ENCODE results near the gene SLFN12.
"Not testable (repeated sequence)": the region's sequence is repeated elsewhere in the genome, so short reads cannot be mapped to it uniquely, and the experiment has no call there.

Gene SLFN12

GRCh38 chr17:35432176-35433074 lies at the start of gene SLFN12:
Gene SLFN12 (minus strand): TSS chr17:35432500. CDS start chr17:35423028, 9,472 bp downstream.
- peak; percentile 28 for DNase-seq (ENCODE audit: low read depth)

DNA sequence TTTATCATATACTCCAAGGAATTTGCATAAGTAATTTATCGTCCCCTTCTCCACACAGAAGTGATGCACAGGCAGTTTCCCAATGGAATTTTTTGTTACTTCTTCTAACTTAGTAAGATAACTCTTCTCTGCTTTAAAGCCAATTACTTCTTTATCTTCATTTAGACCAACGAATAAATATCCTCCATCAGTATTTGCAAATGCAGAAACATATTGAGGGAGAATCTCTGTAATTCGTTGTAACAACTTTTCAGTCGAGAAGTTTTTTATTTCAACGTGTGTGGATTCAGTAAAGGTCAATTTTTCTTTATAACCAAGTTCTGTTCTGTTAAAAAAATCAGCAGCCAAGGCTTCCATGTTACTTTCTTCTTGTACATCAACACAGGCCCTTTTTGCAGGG lies 47.0 kb upstream of the SLFN12 start:
- no peak for DNase-seq (ENCODE audit: low read depth)

- no peak for DNase-seq (ENCODE audit: low read depth)
These were observed 44.9 kb upstream of the SLFN12 start for GRCh38 chr17:35477248-35477647.

DNA sequence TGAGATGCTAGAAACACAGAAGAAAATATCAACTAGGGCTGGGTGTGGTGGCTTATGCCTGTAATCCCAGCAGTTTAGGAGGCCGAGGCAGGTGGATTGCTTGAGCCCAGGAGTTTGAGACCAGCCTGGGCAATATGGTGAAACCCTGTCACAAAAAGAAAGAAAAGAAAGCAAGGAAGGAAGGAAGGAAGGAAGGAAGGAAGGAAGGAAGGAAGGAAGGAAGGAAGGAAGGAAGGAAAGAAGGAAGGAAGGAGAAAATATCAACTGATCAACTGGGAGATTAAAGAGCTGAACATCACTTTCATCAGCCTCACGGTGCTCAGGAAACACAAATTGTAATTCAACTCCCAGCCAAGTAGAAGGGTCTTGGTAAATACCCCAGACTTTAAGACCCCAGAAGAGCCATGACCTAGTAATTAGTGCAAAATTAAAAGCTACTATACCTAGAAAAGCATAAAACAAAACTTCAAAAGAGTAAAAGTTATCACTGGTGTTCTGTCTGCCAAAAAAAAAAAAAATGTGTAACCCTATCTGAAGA lies 44.1 kb upstream of the SLFN12 start:
- DNase-seq (ENCODE audit: low read depth) = no peak

DNA sequence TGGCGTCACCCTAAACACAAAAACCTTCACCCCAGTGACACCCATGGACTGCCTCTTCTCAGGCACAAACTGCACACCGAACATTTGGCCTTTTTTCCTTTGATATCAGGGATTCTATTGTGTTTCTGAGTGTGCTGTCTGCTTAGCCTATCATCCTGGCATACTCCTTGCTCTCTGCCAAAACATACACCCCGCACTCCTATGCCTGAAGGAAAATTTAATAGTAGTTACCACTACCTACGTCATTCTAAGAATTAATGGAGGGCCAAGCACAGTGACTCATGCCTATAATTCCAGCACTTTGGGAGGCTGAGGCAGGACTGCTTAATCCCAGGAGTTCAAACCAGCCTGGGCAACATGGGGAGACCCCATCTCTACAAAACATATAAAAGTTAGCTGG lies 36.2 kb upstream of the SLFN12 start:
- DNase-seq (ENCODE audit: low read depth) = no peak

GRCh38 chr17:35467824-35468223 lies 35.5 kb upstream of the SLFN12 start:
- no peak for DNase-seq (ENCODE audit: low read depth)

GRCh38 chr17:35460354-35460851 lies 28.1 kb upstream of the SLFN12 start:
- DNase-seq (ENCODE audit: low read depth) = peak; percentile 21

DNA sequence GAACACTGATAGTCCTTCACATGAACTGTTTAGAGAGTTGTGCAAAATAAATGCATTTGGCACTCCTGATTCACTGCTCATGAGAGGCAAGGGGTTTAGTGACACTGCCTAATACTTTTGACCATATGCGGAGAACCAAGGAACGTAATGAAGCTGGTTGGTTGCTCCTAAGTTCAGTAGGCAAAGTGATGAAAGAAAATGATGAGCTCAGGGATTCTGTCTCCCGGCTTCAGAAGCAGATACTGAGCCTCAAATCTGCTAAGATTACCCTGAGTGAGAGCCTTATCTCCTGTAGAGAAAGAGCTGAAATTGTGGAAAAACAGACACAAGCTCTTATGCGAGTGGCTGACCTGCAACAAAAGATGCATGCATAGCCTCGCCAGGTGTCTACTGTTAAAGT lies 21.7 kb upstream of the SLFN12 start:
- not testable (repeated sequence) for DNase-seq (ENCODE audit: low read depth)

DNA sequence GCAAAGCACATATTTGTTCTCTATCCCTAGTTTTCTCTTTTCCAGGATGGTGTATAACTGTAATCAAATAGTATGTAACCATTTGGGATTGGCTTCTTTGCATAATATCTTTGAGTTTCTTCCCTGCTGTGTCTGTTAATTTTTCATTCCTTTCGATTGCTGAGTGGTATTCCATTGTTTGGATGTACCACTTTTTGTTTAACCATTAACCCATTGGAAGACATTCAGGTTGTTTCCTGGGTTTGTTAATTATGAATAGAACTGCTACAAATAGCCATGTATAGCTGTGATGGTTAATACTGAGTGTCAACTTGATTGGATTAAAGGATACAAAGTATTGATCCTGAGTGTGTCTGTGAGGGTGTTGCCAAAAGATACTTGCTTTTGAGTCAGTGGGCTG lies 20.9 kb upstream of the SLFN12 start:
- DNase-seq (ENCODE audit: low read depth) = no peak

DNA sequence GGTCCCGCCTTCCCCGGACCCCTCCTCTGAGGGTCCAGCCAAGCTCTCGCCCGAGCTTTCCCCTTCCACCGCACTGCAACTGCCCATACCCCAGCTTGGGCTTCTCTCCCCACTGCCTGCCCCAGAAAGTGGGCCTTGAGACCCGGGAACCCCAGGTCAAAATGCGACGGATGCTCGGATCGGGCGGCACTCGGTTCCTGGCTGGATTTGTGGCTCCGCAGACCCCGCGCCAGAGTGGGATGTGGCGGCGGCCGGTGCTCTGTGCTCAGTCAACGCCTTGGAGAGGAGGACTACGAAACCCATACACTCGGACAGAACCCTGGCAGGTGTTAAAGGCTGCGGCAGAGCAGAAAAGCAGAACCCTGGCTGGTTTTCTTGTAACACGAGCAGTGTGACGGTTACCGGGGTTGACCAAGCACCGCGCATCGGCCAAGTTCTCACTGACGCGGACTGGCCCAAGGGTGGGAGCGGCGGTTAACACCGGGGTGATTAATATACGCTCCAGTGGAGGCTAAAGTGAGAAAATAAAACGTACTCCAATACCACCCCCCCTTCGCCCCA lies 17.2 kb upstream of the SLFN12 start:
- no peak for DNase-seq (ENCODE audit: low read depth)

DNA sequence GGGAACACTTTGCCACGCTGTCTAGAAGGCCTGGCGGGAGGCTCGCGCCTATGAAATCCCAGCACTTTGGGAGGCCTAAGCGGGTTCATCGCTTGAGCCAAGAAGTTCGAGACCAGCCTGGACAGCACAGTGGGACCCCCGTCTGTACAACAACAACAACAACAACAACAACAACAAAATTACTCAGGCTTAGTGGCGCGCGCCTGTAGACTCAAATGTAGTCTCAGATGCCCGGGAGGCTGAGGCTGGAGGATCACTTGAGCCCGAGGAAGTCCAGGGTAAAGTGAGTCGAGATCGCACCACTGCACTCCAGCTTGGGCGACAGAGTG lies 16.6 kb upstream of the SLFN12 start:
- no peak for DNase-seq (ENCODE audit: low read depth)

GRCh38 chr17:35448214-35448898 lies 16.1 kb upstream of the SLFN12 start, which contains the start of gene SLFN13:
Gene SLFN13 (minus strand): TSS chr17:35448766. CDS start chr17:35445680, 3,086 bp downstream.
- DNase-seq (ENCODE audit: low read depth) = peak; percentile 86

DNA sequence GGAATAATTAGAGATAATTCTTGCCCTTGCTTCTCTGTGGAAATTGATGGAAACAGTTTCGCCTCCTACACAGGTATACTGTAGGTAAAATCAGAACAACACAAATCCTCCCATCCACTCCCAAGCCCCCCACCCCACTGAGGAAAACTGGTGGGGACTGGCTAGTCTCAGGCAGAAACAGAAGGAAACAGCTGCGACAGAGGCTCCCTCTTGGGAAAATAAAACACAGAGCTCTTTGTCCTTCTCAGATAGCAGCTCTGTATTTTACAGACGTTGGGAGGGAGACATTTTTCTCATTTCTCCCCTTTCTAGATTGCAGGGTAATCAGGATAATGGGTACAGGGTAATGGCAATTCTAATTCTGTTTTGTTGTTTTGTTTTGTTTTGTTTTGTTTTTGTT lies 15.2 kb upstream of the SLFN12 start:
- no peak for DNase-seq (ENCODE audit: low read depth)

- DNase-seq (ENCODE audit: low read depth) = no peak
These were observed 6.1 kb upstream of the SLFN12 start for GRCh38 chr17:35438433-35438832.

- peak; percentile 75 for DNase-seq (ENCODE audit: low read depth)
These were observed 985 bp upstream of the SLFN12 start for GRCh38 chr17:35433075-35433894.

GRCh38 chr17:35429702-35430101 lies 2.6 kb downstream of the SLFN12 start:
- DNase-seq (ENCODE audit: low read depth) = no peak

DNA sequence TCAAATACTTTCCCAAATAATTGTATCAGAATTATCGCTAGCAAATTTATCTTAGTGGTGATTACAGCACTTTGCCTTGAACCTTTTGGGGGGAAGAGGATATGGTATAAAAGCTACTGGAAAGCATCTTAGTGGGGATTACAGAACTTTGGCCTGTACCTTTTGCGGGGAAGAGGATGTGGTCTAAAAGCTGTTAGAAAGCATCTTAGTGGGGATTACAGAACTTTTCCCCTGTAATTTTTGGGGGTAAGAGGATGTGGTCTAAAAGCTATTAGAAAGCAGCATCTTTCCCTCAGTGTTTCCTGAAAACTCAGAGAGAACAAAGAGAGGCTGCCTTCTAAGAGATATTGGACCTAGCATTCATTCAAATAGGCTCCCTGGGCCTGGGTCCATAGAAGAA lies 4.1 kb downstream of the SLFN12 start:
- DNase-seq (ENCODE audit: low read depth) = no peak

DNA sequence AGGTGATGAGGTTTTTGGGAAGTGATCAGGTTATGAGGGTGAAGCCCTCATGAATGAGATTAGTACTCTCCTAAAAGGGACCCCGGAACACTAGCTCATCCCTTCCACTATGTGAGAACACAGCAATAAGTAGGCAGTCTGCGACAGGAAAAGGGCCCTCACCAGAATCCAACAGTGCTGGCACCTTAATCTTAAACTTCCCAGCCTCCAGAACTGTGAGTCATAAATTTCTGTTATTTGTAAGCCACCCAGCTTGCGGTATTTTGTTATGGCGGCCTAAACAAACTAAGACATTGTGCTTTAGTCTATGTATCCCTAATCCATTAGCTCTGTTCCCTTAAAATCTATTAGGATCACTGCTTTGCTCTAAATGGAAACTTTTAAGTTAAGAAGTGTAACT lies 8.5 kb downstream of the SLFN12 start:
- DNase-seq (ENCODE audit: low read depth) = no peak

- DNase-seq (ENCODE audit: low read depth) = not testable (repeated sequence)
These were observed 11.2 kb downstream of the SLFN12 start for GRCh38 chr17:35421069-35421468.

DNA sequence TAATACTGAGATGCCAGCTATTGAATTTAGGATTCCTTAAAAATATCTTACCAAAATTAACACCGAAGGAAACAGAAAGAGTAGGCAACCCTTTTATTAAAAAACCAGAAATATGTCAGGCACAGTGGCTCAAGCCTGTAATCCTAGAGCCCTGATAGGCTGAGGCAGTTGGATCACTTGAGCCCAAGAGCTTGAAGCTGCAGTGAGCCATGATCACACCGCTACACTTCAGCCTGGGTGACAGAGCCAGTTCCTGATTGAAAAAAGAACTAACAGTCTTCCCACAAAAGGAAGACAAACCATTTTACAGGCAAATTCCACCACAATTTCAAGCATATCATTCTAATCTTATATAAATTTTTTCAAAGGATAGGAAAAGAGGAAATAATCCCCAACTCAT lies 15.6 kb downstream of the SLFN12 start:
- no peak for DNase-seq (ENCODE audit: low read depth)

- not testable (repeated sequence) for DNase-seq (ENCODE audit: low read depth)
These were observed 17.6 kb downstream of the SLFN12 start for GRCh38 chr17:35414707-35415106.

- no peak for DNase-seq (ENCODE audit: low read depth)
These were observed 18.1 kb downstream of the SLFN12 start for GRCh38 chr17:35414247-35414646.

Data from activated T-cell treated with anti-CD3 and anti-CD28 coated beads for 24 hours (primary cell).